Breast epithelium (tissue), 4 donors: ENCODE measurements around the gene MRPS33. TPM values are rescaled to one million over a fixed set of nuclear protein-coding genes. Genes with fewer than 3 reads are reported as not detected.
"Not testable (repeated sequence)": the region's sequence is repeated elsewhere in the genome, so short reads cannot be mapped to it uniquely, and the experiment has no call there.

Experiments used
- DNase-seq, 2 donors: peaks; one replicate each; pipeline ENCODE4 v3.0.0-alpha.2; 2019; ENCODE audit warnings: low spot score in 2 of 2
- H3K27ac ChIP-seq, 2 donors: fragments of 200-600 bp; sonication (generic) in 1 of 2; one replicate each; pipeline ENCODE4 v1.5.1; 2016 to 2019; ENCODE audit warnings: mild to moderate bottlenecking in 1 of 2
- H3K27me3 ChIP-seq, 2 donors: fragments of 200-600 bp; sonication (generic) in 1 of 2; one replicate each; pipeline versions ENCODE4 v1.5.1 to v1.6.0; 2017 to 2019; ENCODE audit warnings: control low read depth in 1 of 2, mild to moderate bottlenecking in 1 of 2
- H3K36me3 ChIP-seq: fragments of 200-600 bp; one replicate; pipeline ENCODE4 v1.5.1; 2019
- H3K4me1 ChIP-seq, 2 donors: fragments of 200-600 bp; sonication (generic); one replicate each; pipeline ENCODE4 v1.5.1; 2016 to 2019; ENCODE audit warnings: control low read depth in 1 of 2
- H3K4me3 ChIP-seq, 3 donors: fragments of 200-600 bp; sonication (generic); 1 replicate in 2 of 3; 2 replicates in 1 of 3; pipeline ENCODE4 v1.5.1; 2016 to 2019; ENCODE audit warnings: mild to moderate bottlenecking in 3 of 3, moderate library complexity in 2 of 3
- H3K9me3 ChIP-seq, 2 donors: fragments of 200-600 bp; sonication (generic) in 1 of 2; one replicate each; pipeline ENCODE4 v1.5.1; 2016 to 2019; ENCODE audit warnings: control low read depth in 1 of 2
- CTCF ChIP-seq, 3 donors: fragments of 450-650 bp; IDR thresholded peaks; one replicate each; pipeline ENCODE4 v1.5.1; 2016 to 2017; ENCODE audit warnings: antibody characterized with exemption in 3 of 3, mild to moderate bottlenecking in 3 of 3, moderate library complexity in 3 of 3
- POLR2A ChIP-seq: fragments of 450-650 bp; IDR thresholded peaks from one replicate; pipeline ENCODE4 v1.6.1; 2016; ENCODE audit warnings: antibody characterized with exemption, mild to moderate bottlenecking, moderate library complexity
- POLR2AphosphoS5 ChIP-seq, 3 donors: sonication (generic); formaldehyde crosslinking; IDR thresholded peaks; one replicate each; pipeline ENCODE4 v1.6.1; 2017; ENCODE audit warnings: antibody characterized with exemption in 3 of 3
- intact Hi-C: fragments of 100-400 bp; cut with DNase I; formaldehyde crosslinking; loops from one replicate; pipeline ENCODE4 v1.15.1; 2023; ENCODE audit warnings: low total_unique reads
- total RNA-seq, 3 donors: library from RNA; depleted of rRNA; stranded (reverse); fragments of >200 nt; gene quantifications; one replicate each; pipeline ENCODE4 v1.1.0, GENCODE V29; 2016

The MRPS33 gene
- total RNA-seq, 3 donors from 2014 or later = 17.4 to 23.4 (median 21.8) TPM

- no peak for DNase-seq
These were observed 31.3 kb upstream of the MRPS33 start for GRCh38 chr7:141045842-141046620.

GRCh38 chr7:141045126-141045841, 30.5 kb upstream of the MRPS33 start:
- intact Hi-C loops = no loop called here
- Histone ChIP-seq H3K9me3 (no peaks in the 10 kb centered on the region), H3K4me1 (no peaks in the 10 kb centered on the region), H3K27me3 (no peaks in the 10 kb centered on the region), H3K36me3 (no peaks in the 10 kb centered on the region), H3K4me3 (no peak overlapping the region), H3K27ac (no peak overlapping the region)
- TF ChIP-seq CTCF (IDR thresholded peaks at IDR 0.05) (no peak), POLR2AphosphoS5 (IDR thresholded peaks at IDR 0.05) (no peak), POLR2A (no peak)
- no peak for DNase-seq

More at GRCh38 chr7:141045842-141046620, 31.3 kb upstream of the MRPS33 start:
- intact Hi-C loops = no loop called here
- TF ChIP-seq POLR2A (no peak), POLR2AphosphoS5 (IDR thresholded peaks at IDR 0.05) (no peak), CTCF (IDR thresholded peaks at IDR 0.05) (no peak)
- H3K27ac ChIP-seq = no peak overlapping the region
- no peaks in the 10 kb centered on the region for H3K27me3 ChIP-seq
- no peak overlapping the region for H3K4me3 ChIP-seq
- H3K36me3 ChIP-seq = no peaks in the 10 kb centered on the region
- no peaks in the 10 kb centered on the region for H3K4me1 ChIP-seq
- no peaks in the 10 kb centered on the region for H3K9me3 ChIP-seq

- TF ChIP-seq POLR2A = no peak
These were observed 28.9 kb upstream of the MRPS33 start for GRCh38 chr7:141043616-141044015.

GRCh38 chr7:141042222-141043193, 27.8 kb upstream of the MRPS33 start:
- no peak for TF ChIP-seq POLR2A
- no peak for TF ChIP-seq CTCF (IDR thresholded peaks at IDR 0.05)
- TF ChIP-seq POLR2AphosphoS5 (IDR thresholded peaks at IDR 0.05) = no peak
- intact Hi-C loops = no loop called here
- Histone ChIP-seq H3K27me3 (no peaks in the 10 kb centered on the region), H3K4me3 (no peak overlapping the region), H3K4me1 (no peaks in the 10 kb centered on the region), H3K36me3 (no peaks in the 10 kb centered on the region), H3K27ac (no peak overlapping the region), H3K9me3 (no peaks in the 10 kb centered on the region)
- DNase-seq = no peak

More at GRCh38 chr7:141043616-141044015, 28.9 kb upstream of the MRPS33 start:
- H3K27me3 ChIP-seq = no peaks in the 10 kb centered on the region
- H3K27ac ChIP-seq = no peak overlapping the region
- no peaks in the 10 kb centered on the region for H3K9me3 ChIP-seq
- DNase-seq = no peak
- no peaks in the 10 kb centered on the region for H3K4me1 ChIP-seq
- no peak overlapping the region for H3K4me3 ChIP-seq
- intact Hi-C loops = no loop called here
- no peaks in the 10 kb centered on the region for H3K36me3 ChIP-seq

- no peak for TF ChIP-seq POLR2AphosphoS5 (IDR thresholded peaks at IDR 0.05)
- no peak overlapping the region for H3K4me3 ChIP-seq
- DNase-seq = no peak
- H3K36me3 ChIP-seq = no peaks in the 10 kb centered on the region
- H3K4me1 ChIP-seq = no peaks in the 10 kb centered on the region
- H3K27ac ChIP-seq = no peak overlapping the region
- H3K9me3 ChIP-seq = no peaks in the 10 kb centered on the region
- intact Hi-C loops = no loop called here
- no peaks in the 10 kb centered on the region for H3K27me3 ChIP-seq
These were observed 24.6 kb upstream of the MRPS33 start for GRCh38 chr7:141039376-141039775.

GRCh38 chr7:141038100-141038499, 23.3 kb upstream of the MRPS33 start:
- H3K27ac ChIP-seq, intact Hi-C loops, H3K4me1 ChIP-seq, H3K27me3 ChIP-seq, DNase-seq, H3K36me3 ChIP-seq, H3K4me3 ChIP-seq, H3K9me3 ChIP-seq: not testable (repeated sequence)

- H3K4me3 ChIP-seq, H3K4me1 ChIP-seq, intact Hi-C loops, H3K36me3 ChIP-seq, H3K27me3 ChIP-seq, DNase-seq, H3K27ac ChIP-seq, H3K9me3 ChIP-seq: not testable (repeated sequence)
These were observed 18.0 kb upstream of the MRPS33 start for GRCh38 chr7:141032539-141033323.
